Measurements from ENCODE around the gene SH2B2.
"Not testable (repeated sequence)": the region's sequence is repeated elsewhere in the genome, so short reads cannot be mapped to it uniquely, and the experiment has no call there.

DNA sequence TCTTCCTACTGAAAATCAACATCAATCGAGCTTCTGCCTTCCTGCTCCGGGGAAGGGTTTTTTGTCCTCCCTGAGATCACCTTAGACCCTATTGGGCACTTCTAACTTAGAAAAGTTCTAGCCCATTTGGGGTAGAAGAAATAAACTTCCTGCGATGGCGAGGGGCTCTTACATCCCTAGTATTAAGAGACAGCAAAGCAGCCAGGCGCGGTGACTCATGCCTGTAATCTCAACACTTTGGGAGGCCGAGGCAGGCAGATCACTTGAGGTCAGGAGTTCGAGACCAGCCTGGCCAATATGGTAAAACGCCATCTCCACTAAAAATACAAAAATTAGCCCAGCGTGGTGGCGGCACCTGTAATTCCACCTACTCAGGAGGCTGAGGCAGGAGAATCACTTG is 38.4 kb downstream of the SH2B2 start:
- TF ChIP-seq, protein P1, sequence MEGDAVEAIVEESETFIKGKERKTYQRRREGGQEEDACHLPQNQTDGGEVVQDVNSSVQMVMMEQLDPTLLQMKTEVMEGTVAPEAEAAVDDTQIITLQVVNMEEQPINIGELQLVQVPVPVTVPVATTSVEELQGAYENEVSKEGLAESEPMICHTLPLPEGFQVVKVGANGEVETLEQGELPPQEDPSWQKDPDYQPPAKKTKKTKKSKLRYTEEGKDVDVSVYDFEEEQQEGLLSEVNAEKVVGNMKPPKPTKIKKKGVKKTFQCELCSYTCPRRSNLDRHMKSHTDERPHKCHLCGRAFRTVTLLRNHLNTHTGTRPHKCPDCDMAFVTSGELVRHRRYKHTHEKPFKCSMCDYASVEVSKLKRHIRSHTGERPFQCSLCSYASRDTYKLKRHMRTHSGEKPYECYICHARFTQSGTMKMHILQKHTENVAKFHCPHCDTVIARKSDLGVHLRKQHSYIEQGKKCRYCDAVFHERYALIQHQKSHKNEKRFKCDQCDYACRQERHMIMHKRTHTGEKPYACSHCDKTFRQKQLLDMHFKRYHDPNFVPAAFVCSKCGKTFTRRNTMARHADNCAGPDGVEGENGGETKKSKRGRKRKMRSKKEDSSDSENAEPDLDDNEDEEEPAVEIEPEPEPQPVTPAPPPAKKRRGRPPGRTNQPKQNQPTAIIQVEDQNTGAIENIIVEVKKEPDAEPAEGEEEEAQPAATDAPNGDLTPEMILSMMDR (IDR thresholded peaks at IDR 0.05; ENCODE audit: low read depth, low read length), result not testable (repeated sequence)
- TF ChIP-seq, protein P2, sequence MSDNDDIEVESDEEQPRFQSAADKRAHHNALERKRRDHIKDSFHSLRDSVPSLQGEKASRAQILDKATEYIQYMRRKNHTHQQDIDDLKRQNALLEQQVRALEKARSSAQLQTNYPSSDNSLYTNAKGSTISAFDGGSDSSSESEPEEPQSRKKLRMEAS (IDR thresholded peaks at IDR 0.05; ENCODE audit: low read depth, low read length), result not testable (repeated sequence)
- TF ChIP-seq POLR2A (IDR thresholded peaks at IDR 0.05; ENCODE audit: extremely low read depth, insufficient read length), result not testable (repeated sequence)

All from NB4 (cell line).